Measurements from ENCODE around the gene MSI2. TPM values are rescaled to one million over a fixed set of nuclear protein-coding genes. Genes with fewer than 3 reads are reported as not detected.
A peak's percentile ranks its signal among the peaks of the same experiment; 100 is the strongest.

The MSI2 gene
- total RNA-seq, 1 experiment from 2014 or later: 13.8 TPM

DNA sequence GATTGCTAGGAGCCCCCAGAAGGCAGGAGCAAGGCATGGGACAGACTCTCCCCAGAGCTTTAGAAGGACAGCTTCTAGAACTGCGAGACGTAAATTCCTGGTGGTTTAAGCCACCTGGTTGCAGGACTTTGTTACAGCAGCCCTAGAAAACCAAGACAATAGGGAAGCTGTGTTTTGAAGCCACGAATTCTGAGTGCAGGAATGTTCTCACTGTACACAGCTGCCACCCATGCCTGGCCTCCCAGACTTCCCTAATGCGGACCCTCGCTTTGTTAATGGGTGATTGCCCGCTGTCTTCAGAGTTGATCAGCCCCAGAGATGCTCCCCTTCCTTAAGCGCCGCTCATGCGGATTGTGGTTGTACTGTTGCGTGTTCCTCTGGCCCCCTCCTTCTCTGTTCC, 177.1 kb downstream of the MSI2 start:
- DNase-seq (ENCODE audit: low read depth): no peak

DNA sequence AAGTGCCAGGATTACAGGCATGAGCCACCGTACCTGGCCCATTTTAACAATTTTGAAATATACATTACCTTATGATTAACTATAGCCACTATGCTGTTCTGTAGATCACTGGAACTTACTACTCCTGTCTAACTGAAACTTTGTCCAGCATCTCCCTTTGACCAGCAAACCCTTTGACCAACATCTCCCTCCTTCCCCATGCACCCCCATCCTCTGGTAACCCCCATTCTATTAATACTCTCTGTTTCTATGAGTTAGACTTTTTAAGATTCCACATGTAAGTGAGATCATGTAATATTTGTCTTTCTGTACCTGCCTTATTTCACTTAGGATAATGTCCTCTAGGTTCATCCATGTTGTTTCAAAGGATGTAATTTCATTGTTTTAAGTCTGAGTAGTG, 178.0 kb downstream of the MSI2 start:
- no peak for DNase-seq (ENCODE audit: low read depth)

DNA sequence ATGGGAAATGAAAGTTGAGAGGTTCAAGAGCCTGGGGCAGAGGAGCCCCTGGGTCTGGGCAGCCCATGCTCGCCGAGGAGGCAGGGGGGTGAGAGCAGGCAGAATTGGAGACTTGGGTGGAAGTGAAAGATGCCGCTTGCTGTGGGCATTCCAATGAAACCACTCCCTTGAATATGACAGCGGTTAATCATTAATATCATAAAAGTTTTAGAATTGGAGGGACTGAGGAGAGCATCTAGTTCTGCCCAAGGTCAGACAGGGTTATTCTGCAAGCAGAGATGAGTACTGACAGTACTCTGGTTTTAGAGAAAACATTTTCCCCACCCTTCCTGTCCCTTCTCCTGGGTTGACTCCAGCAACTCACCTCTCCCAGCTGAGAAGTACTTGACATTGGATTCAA, 180.2 kb downstream of the MSI2 start:
- DNase-seq (ENCODE audit: low read depth): no peak

DNA sequence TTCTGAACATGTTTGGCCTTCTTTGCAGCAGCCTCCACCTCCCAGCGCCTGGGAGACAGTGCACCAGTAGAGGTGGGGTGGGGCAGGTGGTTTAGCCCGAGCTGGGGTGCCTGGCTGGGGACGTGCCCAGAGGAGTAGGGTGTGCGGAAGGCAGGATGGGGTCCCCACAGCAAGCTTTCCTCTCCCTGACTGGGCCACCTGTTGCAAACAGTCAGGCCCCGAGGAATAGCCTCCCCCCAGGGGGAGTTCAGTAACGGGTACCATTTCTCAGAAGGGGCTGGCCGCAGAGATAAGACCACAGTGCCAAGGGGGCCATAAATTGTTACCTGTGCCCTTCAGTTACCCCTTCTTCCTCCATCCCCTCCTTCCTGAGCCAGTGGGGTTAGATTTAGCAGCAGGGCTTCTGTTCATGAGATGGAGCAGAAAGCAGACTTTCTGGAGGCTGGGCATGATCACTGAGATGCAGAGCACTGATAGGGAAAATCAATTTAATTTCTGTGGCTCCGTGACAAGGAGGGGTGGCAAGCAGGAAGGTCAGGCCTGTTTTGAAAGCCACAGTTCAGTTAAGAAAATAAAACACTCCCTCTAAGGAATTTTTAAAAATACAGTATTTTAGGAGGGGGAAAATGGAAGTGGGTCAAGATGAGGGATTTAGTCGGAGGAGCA, 181.9 kb downstream of the MSI2 start:
- DNase-seq (ENCODE audit: low read depth): no peak

DNA sequence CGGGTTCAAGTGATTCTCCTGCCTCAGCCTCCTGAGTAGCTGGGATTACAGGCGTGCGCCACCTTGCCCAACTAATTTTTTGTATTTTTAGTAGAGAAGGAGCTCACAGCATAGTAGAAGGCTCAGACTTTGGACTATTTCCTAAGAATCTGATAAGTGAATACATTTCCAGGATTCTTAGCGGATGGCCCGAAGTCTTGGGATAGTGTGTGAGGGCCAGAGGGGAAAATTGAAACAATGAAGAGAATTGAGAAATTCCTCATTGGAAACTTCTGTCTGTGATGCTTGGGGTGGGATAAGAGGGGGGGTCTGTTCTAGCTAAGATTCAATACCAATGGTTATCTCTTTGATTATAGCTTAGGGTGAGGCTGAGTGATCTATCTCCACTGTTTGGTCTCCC, 183.3 kb downstream of the MSI2 start:
- no peak for DNase-seq (ENCODE audit: low read depth)

DNA sequence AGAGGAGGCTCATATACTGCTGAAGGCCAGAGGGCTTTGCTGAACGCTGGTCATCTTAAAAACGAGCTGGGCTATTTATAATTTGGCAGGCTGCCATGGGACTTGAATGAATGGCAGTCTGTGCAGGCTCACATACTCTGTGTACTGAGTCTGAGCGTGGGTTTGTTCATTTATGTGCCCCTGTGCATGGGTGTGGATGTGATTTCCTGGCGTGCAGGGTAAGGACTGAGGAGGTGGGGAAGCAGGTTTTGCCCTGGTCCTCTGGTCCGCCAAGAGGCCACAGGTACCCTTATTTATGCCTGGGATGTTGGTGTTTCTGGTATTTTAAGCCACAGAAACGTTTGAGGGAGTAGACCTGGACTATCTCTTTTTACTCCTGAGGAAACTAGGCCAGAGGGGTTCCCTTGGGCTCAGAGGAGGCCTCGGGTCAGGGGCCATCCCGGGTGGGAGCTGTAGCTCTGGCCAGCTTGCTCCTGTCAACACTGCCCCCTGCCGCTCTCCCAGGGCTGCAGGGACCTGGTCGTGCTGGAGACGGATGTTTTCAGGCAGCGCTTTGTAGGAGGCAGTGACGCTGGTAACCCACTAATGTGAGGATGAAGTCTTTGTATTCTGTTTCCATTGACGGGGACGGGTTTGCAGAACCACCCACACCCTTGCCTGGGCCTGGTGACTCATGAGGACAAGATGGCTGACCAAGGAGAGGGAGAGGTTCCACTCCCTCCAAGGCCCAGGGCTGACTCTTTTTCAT, 184.4 kb downstream of the MSI2 start:
- DNase-seq (ENCODE audit: low read depth): peak; percentile 90

DNA sequence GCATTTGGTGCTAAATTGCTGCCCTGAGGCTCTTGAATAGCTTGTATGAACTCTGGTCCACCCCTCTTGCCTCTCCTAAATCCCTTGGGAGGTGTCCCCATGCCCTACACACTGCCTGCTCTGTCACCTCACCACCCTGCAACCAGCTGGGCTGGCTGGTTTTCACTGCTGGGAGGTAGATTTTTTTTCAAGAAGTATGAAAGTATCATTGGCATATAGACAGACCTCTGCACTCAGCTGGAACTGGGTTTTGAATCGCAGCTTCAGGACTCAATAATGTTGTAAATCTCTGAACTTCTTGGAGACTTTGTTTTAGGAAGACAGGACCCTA, 184.9 kb downstream of the MSI2 start:
- no peak for DNase-seq (ENCODE audit: low read depth)

DNA sequence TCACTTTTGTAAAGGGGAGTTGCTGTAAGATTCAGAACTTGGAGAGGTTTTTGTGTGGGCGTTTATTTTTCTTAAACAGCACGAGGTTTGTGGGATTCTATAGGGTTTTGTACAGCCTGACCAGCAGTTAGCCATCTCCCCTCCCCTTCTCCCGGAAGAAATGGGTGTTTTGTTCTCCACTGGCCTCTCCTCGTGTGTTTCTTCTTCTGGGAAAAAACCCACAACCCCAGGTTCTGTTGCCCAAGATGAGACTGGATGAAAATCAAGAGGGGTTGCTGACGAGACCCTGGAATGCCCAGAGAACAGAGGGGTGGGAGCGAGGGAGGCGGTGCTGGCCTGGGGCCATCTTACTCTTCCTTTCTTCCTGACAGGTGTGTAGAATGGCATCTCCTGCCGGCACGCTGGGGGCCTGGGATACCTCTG, 186.1 kb downstream of the MSI2 start:
- DNase-seq (ENCODE audit: low read depth): no peak

DNA sequence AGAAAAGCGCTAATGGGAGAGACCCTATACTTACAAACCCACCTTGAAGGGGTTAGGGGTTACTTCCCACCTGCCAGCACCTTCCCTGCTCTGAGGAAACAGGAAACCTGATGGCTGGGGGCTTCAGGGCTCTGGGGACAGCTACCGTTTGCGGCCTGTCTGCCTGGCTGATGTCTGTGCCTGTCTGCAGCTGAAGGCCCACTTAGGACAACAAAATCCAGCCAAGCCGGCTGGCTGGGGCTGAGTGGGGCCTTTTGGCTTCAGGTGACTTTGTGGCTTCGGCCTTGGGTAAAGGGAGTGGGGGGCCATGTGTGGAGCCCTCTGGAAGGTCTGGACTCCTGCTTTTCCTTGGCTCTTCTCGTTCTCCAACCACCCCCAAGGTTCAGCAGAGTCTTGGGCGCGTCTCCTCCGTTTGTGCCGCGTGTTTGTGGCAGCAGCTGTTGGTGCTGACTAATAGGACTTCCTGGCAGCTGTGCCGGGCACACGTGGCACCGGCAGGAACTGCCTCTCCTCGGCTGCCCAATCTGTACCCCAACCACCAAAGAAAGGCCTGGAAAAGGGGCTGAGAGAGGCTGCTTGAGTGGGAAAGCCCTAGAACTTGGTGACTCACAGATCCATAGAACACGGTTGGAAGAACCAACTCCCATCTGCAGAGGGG, 186.7 kb downstream of the MSI2 start:
- peak; percentile 74 for DNase-seq (ENCODE audit: low read depth)

DNA sequence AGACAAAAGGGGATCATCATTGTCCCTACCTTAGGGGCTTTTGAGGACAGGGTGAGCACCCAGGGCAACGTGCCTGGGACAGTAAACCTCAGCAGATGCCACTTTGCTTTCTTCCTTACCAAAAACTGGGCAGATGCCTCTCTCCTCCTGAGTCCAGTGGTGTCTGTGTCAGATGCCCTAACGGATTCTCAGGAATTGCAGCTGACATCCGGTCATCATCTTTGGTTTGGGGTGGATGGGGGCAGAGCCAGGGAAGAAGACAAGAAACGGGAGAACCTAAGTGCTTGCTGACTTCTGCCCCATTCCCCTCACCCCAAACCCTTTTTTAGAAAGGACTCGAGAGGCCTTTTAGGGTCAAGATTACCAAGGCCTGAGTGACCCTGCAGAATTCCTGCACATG, 187.5 kb downstream of the MSI2 start:
- DNase-seq (ENCODE audit: low read depth): no peak

DNA sequence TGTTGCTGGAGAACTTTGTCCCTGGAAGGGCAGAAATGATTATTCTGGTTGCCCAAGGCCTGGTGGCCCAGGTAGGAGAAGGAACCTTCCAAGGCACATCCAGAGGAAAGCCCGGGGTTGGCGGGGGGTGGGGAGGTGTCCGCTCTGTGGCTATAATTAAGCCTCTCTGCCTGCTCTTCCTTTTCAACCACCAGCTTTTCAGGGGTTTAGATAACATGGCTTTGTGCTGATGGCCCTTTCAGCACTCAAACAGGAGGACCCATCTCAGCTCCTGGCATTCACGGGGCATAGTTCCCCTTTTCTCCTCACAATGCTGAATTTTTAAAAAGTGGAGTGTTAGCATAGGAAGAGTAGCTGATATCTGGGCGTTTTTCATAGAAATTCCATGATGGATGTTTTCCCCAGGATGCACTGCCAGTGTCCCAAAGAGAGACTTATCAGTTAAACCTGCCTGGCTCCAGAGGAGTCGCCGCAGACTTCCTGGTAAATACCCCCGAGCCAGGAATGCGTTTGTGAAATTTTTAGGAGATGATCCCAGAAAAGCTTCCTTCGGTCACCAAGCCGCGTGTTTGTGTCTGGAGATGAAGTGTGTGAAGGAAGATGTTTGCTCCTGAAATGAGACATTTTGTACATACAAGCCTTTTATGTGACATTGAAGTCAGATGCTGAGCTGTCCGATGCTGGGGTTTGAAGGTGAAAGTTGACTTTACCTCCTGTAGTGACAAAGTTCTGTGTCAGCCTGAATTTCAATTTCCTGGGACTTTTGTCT, 188.5 kb downstream of the MSI2 start:
- peak; percentile 7 for DNase-seq (ENCODE audit: low read depth)

DNA sequence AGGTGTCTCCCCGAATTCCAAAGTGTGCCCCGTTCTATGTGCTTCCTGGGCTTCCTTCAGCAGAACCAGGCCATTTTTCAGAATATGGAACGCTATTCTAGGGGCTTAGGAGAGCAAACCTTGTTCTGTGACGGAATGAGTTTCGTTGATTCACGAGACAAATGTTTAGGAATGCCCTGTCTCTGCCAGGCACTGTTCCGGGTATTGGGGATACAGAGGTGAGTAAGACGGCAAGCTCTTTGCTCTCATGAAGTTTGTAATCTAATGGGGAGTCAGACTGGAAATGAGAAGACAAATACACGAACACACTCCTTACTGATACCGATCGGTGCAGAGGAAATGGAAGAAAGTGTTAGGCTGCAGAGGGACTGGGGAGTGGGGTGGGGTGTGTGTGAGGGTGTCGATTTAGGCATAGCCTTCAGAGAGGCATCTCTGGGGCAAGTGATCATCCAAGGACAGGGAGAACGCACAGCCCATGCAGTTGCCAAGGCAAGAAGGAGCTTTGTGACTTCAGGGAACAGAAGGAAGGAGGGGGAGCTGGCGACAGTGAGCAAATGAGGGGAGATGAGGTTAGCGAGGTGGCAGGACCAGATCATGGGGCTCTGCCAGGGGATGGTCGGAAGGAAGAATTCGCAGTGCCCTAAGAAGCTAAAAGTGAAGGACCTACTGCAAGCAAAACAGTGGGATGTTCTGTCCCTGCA, 189.6 kb downstream of the MSI2 start:
- DNase-seq (ENCODE audit: low read depth): no peak

DNA sequence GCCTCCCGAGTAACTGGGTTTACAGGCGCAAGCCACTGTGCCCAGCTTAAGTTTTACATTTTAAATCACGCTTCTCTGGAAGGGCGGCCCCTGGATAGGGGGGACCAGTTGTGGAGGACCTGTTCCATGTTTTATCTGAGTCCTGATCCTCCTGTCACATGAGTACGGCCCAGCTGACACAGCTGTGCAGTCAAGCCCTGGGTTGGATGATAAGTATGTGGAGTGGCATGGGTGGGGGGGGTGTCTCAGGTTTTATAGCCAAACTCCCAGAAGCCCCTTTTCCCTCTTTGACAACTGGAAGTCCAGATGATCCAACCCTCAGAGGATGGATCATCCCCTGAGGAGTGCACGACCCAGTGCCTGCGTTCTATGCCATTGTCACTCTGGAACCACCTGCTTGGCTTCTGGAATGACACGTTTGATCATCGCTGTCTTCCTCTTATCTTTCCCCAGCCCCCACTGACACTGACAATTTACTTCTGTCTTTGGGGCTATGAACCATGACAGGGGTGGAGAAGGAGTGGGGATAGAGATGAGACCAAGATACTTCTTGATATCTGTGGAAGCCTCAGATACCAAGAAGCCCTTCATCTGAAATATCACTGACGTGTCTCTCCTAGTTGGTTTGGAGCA, 191.2 kb downstream of the MSI2 start:
- DNase-seq (ENCODE audit: low read depth): no peak

DNA sequence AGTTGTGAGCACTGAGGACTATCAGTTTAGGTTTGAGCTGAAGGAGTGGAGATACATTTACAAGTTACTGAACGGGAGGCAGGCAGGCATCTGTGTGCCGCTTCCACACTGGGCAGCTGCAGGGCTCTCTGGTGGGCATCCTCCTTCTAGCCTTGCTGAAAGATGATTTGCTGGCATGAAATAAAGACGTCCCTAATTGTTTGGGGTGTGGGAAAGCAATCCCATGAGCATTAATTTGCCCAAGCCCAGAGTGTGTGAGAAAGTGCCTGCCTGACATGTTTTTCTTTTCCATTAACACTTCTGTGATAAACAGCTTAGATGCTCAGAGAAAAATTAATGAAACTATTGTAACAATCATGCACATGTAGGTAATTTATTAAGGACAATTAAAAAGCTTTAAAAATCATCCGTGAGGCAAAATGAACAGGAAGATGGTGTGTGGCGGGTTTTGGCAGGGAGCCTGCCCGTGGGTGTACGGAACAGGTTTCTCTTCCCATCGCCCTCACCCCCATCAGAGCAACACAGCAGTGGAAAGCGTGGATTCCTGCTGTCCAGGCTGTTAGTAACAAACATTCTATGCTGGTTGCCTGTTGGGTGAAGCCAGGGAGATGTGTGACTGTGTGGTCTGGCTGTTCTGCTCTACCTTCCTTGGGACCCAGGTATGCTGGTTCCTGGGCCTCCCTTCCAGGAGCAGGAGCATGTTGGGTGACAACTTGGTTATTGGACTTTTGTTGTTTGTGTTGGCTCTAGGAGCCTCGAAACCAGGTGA, 191.9 kb downstream of the MSI2 start:
- no peak for DNase-seq (ENCODE audit: low read depth)

DNA sequence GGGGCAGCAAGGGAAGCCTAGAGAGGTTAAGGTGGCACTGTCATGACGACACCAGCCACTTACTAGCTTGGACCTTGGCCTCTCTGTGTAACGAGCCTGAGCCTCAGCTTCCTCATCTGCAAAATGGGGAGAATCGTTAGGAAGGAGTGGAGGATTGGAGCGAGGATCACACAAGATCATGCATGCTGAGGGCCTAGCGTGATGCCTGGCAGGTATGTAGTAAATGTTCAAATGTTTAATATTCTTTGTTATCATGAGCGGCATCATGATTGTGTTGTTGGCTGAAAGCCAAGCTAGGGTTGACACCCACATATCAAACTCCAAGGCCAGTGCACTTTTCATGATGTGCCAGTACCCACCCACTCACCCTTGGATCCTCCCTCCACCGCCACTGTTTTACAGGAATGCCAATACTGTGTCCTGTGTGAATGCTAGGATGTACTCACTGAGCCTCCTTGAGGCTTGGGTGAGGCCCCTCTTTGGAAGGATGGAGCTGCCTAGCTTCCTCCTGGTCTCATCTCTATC, 192.5 kb downstream of the MSI2 start:
- no peak for DNase-seq (ENCODE audit: low read depth)

DNA sequence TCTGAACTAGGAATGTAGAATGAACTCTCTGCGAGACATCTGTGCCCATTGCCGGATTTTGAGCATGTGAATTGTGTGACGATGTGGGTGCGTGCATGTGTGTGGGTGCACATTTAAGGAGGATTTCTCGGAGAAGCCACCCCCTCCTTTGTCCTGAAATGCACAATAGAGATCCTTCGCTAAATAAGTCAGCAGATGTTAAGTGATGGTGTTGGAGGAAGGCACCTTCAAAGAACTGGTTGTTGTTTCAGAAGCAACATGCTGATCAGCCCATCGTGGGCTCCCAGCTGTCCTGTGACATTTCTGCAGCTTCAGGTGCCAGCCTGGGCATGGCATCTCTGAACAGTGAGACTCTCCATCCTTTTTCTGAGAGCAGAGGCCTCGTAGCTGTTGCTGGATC, 194.9 kb downstream of the MSI2 start:
- DNase-seq (ENCODE audit: low read depth): no peak

DNA sequence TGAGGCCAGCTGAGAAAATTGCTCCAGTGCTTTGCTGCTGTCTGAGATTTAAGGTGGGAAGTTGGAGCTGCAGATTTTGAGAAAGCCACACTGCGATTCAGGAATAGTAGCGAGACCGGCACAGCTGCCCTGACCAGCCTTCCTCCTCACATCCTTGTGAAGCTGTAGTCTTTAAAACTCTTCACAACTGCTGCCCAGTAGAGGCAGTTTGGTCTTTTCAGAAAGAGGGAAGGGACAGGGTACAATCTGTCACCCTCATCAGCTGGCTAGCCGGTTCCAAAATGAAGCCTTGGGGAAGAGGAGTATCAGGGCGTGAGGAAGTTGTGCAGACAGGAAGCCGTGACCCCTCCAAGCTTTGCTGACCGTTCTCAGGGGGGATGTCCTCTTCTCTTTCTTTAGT, 195.3 kb downstream of the MSI2 start:
- DNase-seq (ENCODE audit: low read depth): no peak

DNA sequence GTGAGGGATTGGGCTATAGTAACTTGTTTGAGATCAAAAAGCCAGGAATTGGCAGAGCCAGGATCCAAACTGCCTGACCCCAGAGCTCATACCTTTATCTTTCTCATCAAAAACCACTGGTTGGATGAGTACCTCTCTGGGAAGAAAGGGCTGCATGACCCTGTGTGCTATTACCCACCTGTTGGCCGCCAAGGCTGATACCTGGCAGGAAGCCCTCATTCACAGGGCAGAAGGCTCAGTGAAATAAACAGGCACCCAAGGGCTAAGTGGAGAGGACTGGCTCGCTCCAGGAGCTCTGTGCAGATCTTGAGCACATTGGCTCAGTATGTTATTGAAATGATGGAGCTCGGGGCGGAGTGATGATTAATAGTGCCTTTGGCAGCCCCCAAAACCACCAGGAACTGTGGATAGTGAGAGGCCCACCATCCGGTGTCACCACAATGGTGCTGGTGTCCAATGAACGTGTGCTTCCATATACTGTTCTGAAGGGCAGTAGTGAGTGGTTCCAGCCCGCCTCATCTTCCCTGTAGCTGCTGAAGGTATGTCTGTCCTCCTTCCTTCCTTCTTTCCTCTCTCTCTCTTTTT, 197.6 kb downstream of the MSI2 start:
- no peak for DNase-seq (ENCODE audit: low read depth)

DNA sequence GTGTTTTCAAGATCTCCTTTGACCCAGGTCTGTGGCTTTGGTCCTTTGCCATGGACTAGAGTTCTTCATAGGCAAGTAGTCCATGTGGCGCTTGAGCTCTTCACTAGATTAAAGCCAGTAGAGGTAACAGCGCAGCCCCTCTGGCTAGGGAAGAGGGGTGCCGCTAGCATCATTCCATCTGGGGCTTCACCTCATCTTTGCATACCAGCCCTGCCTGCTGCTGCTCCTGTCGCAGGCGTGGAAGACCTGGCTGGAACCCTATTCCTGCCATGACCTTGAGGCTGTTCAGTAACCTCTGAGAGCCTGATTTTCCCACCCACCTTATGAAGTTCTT, 198.4 kb downstream of the MSI2 start:
- DNase-seq (ENCODE audit: low read depth): no peak
